Large intestine (tissue), 3 donors: ENCODE results near the gene BMAL1. TPM values are rescaled to one million over a fixed set of nuclear protein-coding genes. Genes with fewer than 3 reads are reported as not detected.
"Not testable (repeated sequence)": the region's sequence is repeated elsewhere in the genome, so short reads cannot be mapped to it uniquely, and the experiment has no call there.

ENCODE experiments used
- DNase-seq, 2 donors: peaks; one replicate each; pipeline versions ENCODE4 v3.0.0 to v3.0.0-alpha.2; 2013
- H3K27ac ChIP-seq: one replicate; pipeline ENCODE4 v1.5.1; 2013; ENCODE audit warnings: low read length
- H3K27me3 ChIP-seq: 2 replicates; pipeline ENCODE4 v1.6.1; 2013; ENCODE audit warnings: low read length; ENCODE audit not compliant: control insufficient read depth, insufficient read depth
- H3K36me3 ChIP-seq: 2 replicates; pipeline ENCODE4 v1.6.1; 2013; ENCODE audit warnings: low read length; ENCODE audit not compliant: control insufficient read depth, insufficient read depth
- H3K4me1 ChIP-seq: one replicate; pipeline ENCODE4 v1.6.1; 2013; ENCODE audit warnings: low read length; ENCODE audit not compliant: control insufficient read depth, insufficient read depth
- H3K4me3 ChIP-seq: one replicate; pipeline ENCODE4 v1.5.1; 2013; ENCODE audit warnings: low read length
- H3K9me3 ChIP-seq: one replicate; pipeline ENCODE4 v1.6.1; 2013; ENCODE audit warnings: mild to moderate bottlenecking, low read depth, low read length, moderate library complexity; ENCODE audit not compliant: control insufficient read depth
- WGBS: methylation state at CpG from one replicate; pipeline ENCODE4 v1.1.5; 2013; ENCODE audit warnings: low lambda C conversion rate; ENCODE audit not compliant: insufficient coverage; 5-methylcytosine and 5-hydroxymethylcytosine counted together
- polyA plus RNA-seq: library from polyadenylated mRNA; unstranded; fragments of 120-200 nt; gene quantifications from one replicate; pipeline ENCODE4 v1.2.1, GENCODE V29; 2013

BMAL1 gene
- polyA plus RNA-seq, 1 donor = 7.6 TPM

DNA sequence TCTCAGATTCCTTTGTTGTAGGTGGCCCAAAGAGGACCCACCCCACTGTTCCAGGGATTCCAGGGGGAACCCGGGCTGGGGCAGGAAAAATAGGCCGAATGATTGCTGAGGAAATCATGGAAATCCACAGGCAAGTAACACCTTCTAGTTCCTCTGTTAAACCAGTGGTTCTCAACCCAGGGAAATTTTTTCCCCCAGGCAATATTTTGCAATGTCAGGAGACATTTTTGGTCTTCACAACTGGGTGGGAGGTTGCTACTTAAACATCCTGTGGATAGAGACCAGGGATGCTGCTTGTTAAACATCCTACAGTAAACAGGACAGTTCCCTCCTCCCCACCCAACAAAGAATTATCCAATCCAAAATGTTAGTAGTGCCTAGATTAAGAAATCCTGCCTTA, 100.7 kb downstream of the BMAL1 start:
- Histone ChIP-seq H3K36me3 (peaks cover 24% of the 10 kb centered on the region), H3K27me3 (no peaks in the 10 kb centered on the region)
- WGBS = no CpG with 5 or more reads among the region's 2 CpGs

GRCh38 chr11:13380731-13381130, 103.1 kb downstream of the BMAL1 start:
- Histone ChIP-seq H3K27me3 (no peaks in the 10 kb centered on the region), H3K4me1 (peaks cover 3% of the 10 kb centered on the region), H3K27ac (no peak overlapping the region), H3K4me3 (no peak overlapping the region), H3K9me3 (no peaks in the 10 kb centered on the region), H3K36me3 (peaks cover 22% of the 10 kb centered on the region)
- WGBS = no CpG with 5 or more reads among the region's 2 CpGs
- no peak for DNase-seq

More for the DNA sequence above, 100.7 kb downstream of the BMAL1 start:
- no peak for DNase-seq
- Histone ChIP-seq H3K4me1 (peaks cover 5% of the 10 kb centered on the region), H3K27ac (no peak overlapping the region), H3K4me3 (no peak overlapping the region), H3K9me3 (no peaks in the 10 kb centered on the region)

- Histone ChIP-seq H3K9me3 (no peaks in the 10 kb centered on the region), H3K4me1 (no peaks in the 10 kb centered on the region), H3K27ac (no peak overlapping the region), H3K27me3 (no peaks in the 10 kb centered on the region), H3K36me3 (peaks cover 21% of the 10 kb centered on the region), H3K4me3 (no peak overlapping the region)
- WGBS = 100% methylated on average over 2 of the region's 3 CpGs
- no peak for DNase-seq
These were observed 105.2 kb downstream of the BMAL1 start for GRCh38 chr11:13382751-13383150.

DNA sequence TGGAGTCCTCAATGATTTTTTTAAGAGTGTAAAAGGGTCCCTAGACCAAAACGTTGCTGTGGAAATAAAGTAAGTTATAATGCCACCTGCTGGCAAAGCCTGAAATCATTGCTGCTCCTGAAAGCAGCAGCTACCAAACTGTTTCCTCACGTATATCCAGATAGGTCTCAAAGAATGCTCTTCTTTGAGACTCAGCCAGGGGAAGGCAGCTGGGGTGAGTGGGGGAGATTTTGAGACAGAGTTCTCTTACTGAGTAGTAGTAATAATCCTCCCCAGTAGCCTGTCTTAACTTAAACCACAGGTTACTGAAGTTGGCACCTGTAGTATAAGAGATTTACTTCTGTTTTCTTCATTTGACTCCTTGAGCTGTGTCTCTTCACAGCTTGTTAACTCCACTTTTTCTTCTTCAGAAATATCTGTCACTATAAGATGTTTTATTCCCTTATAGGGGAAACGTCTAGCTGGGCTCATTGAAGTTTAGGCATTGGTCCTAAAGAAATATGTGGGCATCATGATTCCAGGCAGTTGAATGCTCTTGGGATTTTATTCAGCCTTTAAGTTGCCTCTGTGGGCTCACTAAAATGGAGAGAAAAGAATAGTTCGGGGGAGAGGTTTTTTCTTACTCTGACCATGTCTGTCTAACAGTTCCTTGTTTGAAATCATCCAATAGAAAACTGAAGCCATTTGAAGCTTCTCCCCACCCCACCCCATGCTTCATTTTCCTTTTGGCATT, 107.5 kb downstream of the BMAL1 start:
- Histone ChIP-seq H3K9me3 (no peaks in the 10 kb centered on the region), H3K4me3 (no peak overlapping the region), H3K27ac (no peak overlapping the region), H3K4me1 (no peaks in the 10 kb centered on the region), H3K27me3 (no peaks in the 10 kb centered on the region), H3K36me3 (peaks cover 23% of the 10 kb centered on the region)
- WGBS = no CpG with 5 or more reads among the region's 4 CpGs
- peak in 1 of 2 donors; percentile 18 for DNase-seq

- no peak overlapping the region for H3K27ac ChIP-seq
- H3K4me3 ChIP-seq = no peak overlapping the region
- WGBS = no CpG with 5 or more reads among the region's 2 CpGs
- no peaks in the 10 kb centered on the region for H3K4me1 ChIP-seq
- peak; percentile 52 to 82 for DNase-seq
- peaks cover 18% of the 10 kb centered on the region for H3K36me3 ChIP-seq
- no peaks in the 10 kb centered on the region for H3K27me3 ChIP-seq
- H3K9me3 ChIP-seq = no peaks in the 10 kb centered on the region
These were observed 109.0 kb downstream of the BMAL1 start for GRCh38 chr11:13386567-13386966.

- no peaks in the 10 kb centered on the region for H3K27me3 ChIP-seq
- H3K4me3 ChIP-seq = no peak overlapping the region
- H3K36me3 ChIP-seq = peaks cover 8% of the 10 kb centered on the region
- H3K9me3 ChIP-seq = no peaks in the 10 kb centered on the region
- H3K4me1 ChIP-seq = no peaks in the 10 kb centered on the region
- WGBS = no CpG with 5 or more reads among the region's 5 CpGs
- H3K27ac ChIP-seq = no peak overlapping the region
- DNase-seq = no peak
These were observed 111.2 kb downstream of the BMAL1 start for GRCh38 chr11:13388741-13389140.

DNA sequence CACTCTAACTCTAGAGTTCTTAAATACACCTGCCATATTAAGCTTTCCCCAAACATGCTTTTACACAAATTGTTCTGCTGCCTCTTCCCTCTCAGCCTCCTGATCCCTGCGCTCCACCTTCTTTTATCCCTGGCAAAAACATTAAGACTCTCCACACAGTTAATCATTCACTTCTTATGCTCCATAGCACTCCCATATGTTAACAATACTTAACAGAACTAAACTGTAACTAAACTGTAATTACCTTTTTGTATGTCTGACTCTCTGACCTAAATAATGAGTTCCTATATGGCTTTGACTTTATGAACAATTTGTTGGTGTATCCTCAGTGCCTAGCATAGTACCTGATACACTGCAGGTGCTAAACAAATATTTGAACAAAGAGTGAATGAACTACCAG, 113.6 kb downstream of the BMAL1 start:
- H3K36me3 ChIP-seq = peaks cover 8% of the 10 kb centered on the region
- no peaks in the 10 kb centered on the region for H3K9me3 ChIP-seq
- no peak overlapping the region for H3K27ac ChIP-seq
- WGBS = 17% methylated on average over 1 of the region's 1 CpG
- DNase-seq = peak in 1 of 2 donors; percentile 26
- H3K27me3 ChIP-seq = no peaks in the 10 kb centered on the region
- H3K4me3 ChIP-seq = no peak overlapping the region
- H3K4me1 ChIP-seq = no peaks in the 10 kb centered on the region

GRCh38 chr11:13398335-13398734, 120.7 kb downstream of the BMAL1 start:
- not testable (repeated sequence) for H3K4me1 ChIP-seq, H3K4me3 ChIP-seq, DNase-seq, H3K27ac ChIP-seq, H3K9me3 ChIP-seq, H3K27me3 ChIP-seq
- peaks cover 12% of the 10 kb centered on the region for H3K36me3 ChIP-seq

GRCh38 chr11:13405220-13405619, 127.6 kb downstream of the BMAL1 start:
- no peak for DNase-seq
- no peak overlapping the region for H3K27ac ChIP-seq
- no peaks in the 10 kb centered on the region for H3K4me1 ChIP-seq
- 93% methylated on average over 2 of the region's 4 CpGs for WGBS
- H3K36me3 ChIP-seq = peaks cover 25% of the 10 kb centered on the region
- H3K4me3 ChIP-seq = no peak overlapping the region
- H3K9me3 ChIP-seq = no peaks in the 10 kb centered on the region
- no peaks in the 10 kb centered on the region for H3K27me3 ChIP-seq

DNA sequence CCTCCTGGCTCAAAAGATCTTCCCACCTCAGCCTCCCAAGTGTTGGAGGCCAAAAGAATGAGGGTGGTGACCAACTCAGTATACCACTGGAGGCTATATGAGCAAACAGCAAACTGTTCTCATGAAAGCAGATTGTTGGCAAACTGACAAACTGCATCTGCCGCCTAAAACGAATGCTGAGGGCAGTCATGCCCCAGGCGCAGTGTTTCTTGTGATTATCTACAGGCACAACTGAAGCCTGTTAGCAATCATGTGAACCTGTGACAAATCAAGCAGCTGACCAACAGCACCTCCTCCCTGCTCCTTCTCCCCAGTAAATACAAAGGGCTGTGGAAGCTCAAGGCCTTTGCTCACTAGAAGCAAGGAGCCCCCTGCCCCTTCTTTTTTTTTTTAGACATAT, 137.6 kb downstream of the BMAL1 start:
- Histone ChIP-seq H3K4me1 (no peaks in the 10 kb centered on the region), H3K9me3 (no peaks in the 10 kb centered on the region), H3K4me3 (no peak overlapping the region), H3K27me3 (no peaks in the 10 kb centered on the region), H3K27ac (no peak overlapping the region), H3K36me3 (peaks cover 36% of the 10 kb centered on the region)
- no CpG with 5 or more reads among the region's 3 CpGs for WGBS
- no peak for DNase-seq

DNA sequence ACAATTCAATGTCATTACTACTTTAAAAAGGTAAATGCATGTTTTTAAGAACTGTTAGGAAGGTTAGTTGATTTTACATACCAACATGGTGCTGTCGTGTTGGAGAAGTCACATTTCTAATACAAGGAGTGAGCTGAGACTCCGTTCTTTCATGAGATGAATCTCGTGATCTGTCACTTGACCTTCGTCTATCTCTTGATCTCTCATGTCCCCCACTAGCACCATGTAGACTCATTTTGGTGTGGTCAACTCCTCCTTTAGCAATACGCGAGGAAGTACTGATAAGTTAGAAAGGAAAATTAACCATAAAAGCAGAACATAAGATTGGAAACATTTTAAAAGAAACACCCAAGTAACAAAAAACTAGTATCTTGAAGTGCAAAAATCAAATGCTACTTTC, 144.0 kb downstream of the BMAL1 start:
- Histone ChIP-seq H3K27ac (no peak overlapping the region), H3K36me3 (peaks cover 10% of the 10 kb centered on the region), H3K4me3 (no peak overlapping the region), H3K27me3 (no peaks in the 10 kb centered on the region), H3K9me3 (peaks cover 3% of the 10 kb centered on the region), H3K4me1 (no peaks in the 10 kb centered on the region)
- DNase-seq = no peak
- no CpG with 5 or more reads among the region's 6 CpGs for WGBS
